ENCODE data around the gene DCUN1D2. TPM values are rescaled to one million over a fixed set of nuclear protein-coding genes. Genes with fewer than 3 reads are reported as not detected.

The DCUN1D2 gene
- total RNA-seq, 1 experiment from 2014 or later = 11.6 TPM

DNA sequence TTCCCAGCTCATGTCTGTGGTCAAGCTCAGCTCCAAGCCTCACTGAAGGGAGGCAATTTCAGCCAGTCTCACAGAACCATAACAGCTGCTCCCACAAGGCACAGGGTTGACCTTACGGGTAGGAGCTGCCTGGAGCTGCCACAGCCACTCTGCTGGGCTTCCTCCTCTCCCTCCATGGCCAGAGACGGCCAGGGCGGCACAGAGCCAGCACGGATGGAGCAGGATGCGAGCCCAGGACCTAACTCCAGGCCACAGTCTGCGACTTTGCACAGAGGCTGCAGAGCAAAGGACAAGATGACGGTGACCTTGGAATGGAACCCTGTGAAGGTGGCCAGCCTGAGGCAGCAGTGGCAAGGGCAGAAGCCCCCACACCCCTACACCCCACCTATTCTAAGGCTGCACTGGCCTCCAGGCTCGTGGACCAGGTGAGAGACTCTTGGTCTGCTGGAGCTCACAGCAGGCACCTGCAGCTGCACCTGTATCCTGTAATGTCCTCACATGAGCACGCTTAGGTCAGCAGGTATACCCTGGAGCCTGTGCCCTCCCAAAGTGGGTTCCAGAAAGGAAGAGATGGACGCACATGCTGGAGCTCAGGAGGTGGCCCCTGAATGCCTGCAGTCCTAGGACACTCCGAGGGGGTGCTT is 66.9 kb downstream of the DCUN1D2 start:
- BruUV-seq (replicated peaks) = no TSS peak
- ChIA-PET POLR2A (ENCODE audit: unreplicated experiment) (no interaction called here), CTCF (no interaction called here)
- Histone ChIP-seq H3K9me3 (ENCODE audit: low read length) (no peaks in the 10 kb centered on the region), H3K27ac (ENCODE audit: low read length) (no peak overlapping the region), H3K4me3 (ENCODE audit: low read length) (no peak overlapping the region), H3K4me2 (ENCODE audit: low read length) (no peak overlapping the region), H3K79me2 (ENCODE audit: low read length) (no peaks in the 10 kb centered on the region), H2AFZ (ENCODE audit: low read length) (no peak overlapping the region), H3K27me3 (ENCODE audit: low read length) (no peaks in the 10 kb centered on the region), H3F3A (ENCODE audit: low read length, unreplicated experiment) (no peaks in the 10 kb centered on the region), H4K20me1 (ENCODE audit: low read length) (no peaks in the 10 kb centered on the region), H3K36me3 (ENCODE audit: low read depth, low read length) (no peaks in the 10 kb centered on the region), H3K9me2 (replicated peaks; ENCODE audit: low read length) (no peaks in the 10 kb centered on the region), H3K9ac (ENCODE audit: low read length) (no peak overlapping the region), H3K4me1 (ENCODE audit: insufficient read depth, low read length) (no peaks in the 10 kb centered on the region)
- ATAC-seq (no peak), DNase-seq (no peak)
- intact Hi-C loops (cut with micrococcal nuclease) = no loop called here
- TF ChIP-seq, protein P1, sequence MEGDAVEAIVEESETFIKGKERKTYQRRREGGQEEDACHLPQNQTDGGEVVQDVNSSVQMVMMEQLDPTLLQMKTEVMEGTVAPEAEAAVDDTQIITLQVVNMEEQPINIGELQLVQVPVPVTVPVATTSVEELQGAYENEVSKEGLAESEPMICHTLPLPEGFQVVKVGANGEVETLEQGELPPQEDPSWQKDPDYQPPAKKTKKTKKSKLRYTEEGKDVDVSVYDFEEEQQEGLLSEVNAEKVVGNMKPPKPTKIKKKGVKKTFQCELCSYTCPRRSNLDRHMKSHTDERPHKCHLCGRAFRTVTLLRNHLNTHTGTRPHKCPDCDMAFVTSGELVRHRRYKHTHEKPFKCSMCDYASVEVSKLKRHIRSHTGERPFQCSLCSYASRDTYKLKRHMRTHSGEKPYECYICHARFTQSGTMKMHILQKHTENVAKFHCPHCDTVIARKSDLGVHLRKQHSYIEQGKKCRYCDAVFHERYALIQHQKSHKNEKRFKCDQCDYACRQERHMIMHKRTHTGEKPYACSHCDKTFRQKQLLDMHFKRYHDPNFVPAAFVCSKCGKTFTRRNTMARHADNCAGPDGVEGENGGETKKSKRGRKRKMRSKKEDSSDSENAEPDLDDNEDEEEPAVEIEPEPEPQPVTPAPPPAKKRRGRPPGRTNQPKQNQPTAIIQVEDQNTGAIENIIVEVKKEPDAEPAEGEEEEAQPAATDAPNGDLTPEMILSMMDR (conservative IDR thresholded peaks at IDR 0.05; ENCODE audit: low read depth, low read length) = no peak
- TF ChIP-seq EZH2phosphoT487 (IDR thresholded peaks at IDR 0.05; ENCODE audit: borderline replicate concordance, low read length) = no peak
- no peak for TF ChIP-seq EZH2 (IDR thresholded peaks at IDR 0.05; ENCODE audit: low read length, unreplicated experiment)

DNA sequence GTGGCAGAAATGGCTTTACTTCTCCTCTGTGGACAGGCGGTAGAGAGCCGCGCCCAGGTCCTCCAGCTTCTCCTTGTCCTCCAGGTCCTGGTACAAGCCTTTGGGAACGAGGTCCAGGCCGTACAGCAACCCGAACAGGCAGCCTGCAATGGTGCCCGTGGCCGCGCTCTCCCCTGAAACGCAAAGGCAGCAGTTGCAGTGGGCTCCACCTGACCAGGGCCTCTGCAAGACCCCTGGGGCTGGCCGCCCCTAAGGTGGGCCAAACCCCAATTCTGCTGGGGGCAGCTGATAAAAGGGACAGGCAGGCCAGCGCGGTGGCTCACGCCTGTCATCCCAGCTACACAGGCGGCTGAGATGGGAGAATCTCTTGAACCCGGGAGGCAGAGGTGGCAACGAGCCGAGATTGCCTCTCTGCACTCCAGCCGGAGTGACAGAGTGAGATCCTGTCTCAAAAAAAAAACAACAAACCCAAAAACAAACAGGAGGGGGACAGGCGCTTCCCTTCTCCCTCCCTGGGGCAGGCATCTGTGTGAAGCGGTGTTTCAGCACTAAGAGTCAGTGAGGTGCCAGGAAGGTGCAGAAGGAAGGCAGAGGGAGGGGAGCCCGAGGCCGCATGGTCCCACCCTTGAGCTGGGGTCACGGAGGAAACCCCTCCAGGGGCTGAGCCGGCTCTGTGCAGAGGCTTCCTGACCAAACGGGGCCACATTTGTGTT is 67.5 kb downstream of the DCUN1D2 start:
- BruUV-seq (replicated peaks) = no TSS peak
- CTCF ChIA-PET = no interaction called here
- TF ChIP-seq EZH2phosphoT487 (IDR thresholded peaks at IDR 0.05; ENCODE audit: borderline replicate concordance, low read length) = no peak
- TF ChIP-seq, protein P1 (conservative IDR thresholded peaks at IDR 0.05; ENCODE audit: low read depth, low read length) = no peak
- Histone ChIP-seq H3K9me3 (ENCODE audit: low read length) (no peaks in the 10 kb centered on the region), H3F3A (ENCODE audit: low read length, unreplicated experiment) (no peaks in the 10 kb centered on the region), H2AFZ (ENCODE audit: low read length) (no peak overlapping the region), H3K79me2 (ENCODE audit: low read length) (no peaks in the 10 kb centered on the region), H3K4me1 (ENCODE audit: insufficient read depth, low read length) (no peaks in the 10 kb centered on the region), H3K4me2 (ENCODE audit: low read length) (no peak overlapping the region), H3K9ac (ENCODE audit: low read length) (no peak overlapping the region), H3K36me3 (ENCODE audit: low read depth, low read length) (no peaks in the 10 kb centered on the region), H4K20me1 (ENCODE audit: low read length) (no peaks in the 10 kb centered on the region), H3K4me3 (ENCODE audit: low read length) (no peak overlapping the region), H3K9me2 (replicated peaks; ENCODE audit: low read length) (no peaks in the 10 kb centered on the region), H3K27me3 (ENCODE audit: low read length) (no peaks in the 10 kb centered on the region), H3K27ac (ENCODE audit: low read length) (no peak overlapping the region)
- DNase-seq (no peak), ATAC-seq (no peak)
- intact Hi-C loops (cut with micrococcal nuclease) = no loop called here
- POLR2A ChIA-PET (ENCODE audit: unreplicated experiment) = no interaction called here

- intact Hi-C loops (cut with micrococcal nuclease) = no loop called here
- ATAC-seq (no peak), DNase-seq (no peak)
- H3K36me3 ChIP-seq (ENCODE audit: low read depth, low read length) = no peaks in the 10 kb centered on the region
- BruUV-seq (replicated peaks) = no TSS peak
- H3K9me2 ChIP-seq (replicated peaks; ENCODE audit: low read length) = no peaks in the 10 kb centered on the region
- no peak overlapping the region for H3K4me3 ChIP-seq (ENCODE audit: low read length)
- TF ChIP-seq, protein P1 (conservative IDR thresholded peaks at IDR 0.05; ENCODE audit: low read depth, low read length) = no peak
- TF ChIP-seq EZH2 (IDR thresholded peaks at IDR 0.05; ENCODE audit: low read length, unreplicated experiment) (no peak), EZH2phosphoT487 (IDR thresholded peaks at IDR 0.05; ENCODE audit: borderline replicate concordance, low read length) (no peak)
- no peak overlapping the region for H2AFZ ChIP-seq (ENCODE audit: low read length)
- no peak overlapping the region for H3K4me2 ChIP-seq (ENCODE audit: low read length)
- H3K9me3 ChIP-seq (ENCODE audit: low read length) = no peaks in the 10 kb centered on the region
- H3K27me3 ChIP-seq (ENCODE audit: low read length) = no peaks in the 10 kb centered on the region
- no peaks in the 10 kb centered on the region for H4K20me1 ChIP-seq (ENCODE audit: low read length)
- ChIA-PET CTCF (no interaction called here), POLR2A (ENCODE audit: unreplicated experiment) (no interaction called here)
- H3K79me2 ChIP-seq (ENCODE audit: low read length) = no peaks in the 10 kb centered on the region
- H3K9ac ChIP-seq (ENCODE audit: low read length) = no peak overlapping the region
- no peaks in the 10 kb centered on the region for H3K4me1 ChIP-seq (ENCODE audit: insufficient read depth, low read length)
- H3K27ac ChIP-seq (ENCODE audit: low read length) = no peak overlapping the region
- no peaks in the 10 kb centered on the region for H3F3A ChIP-seq (ENCODE audit: low read length, unreplicated experiment)
Measured at GRCh38 chr13:113421673-113422270, 68.7 kb downstream of the DCUN1D2 start.

Measured in PC-3 (cell line).